CD4-positive, alpha-beta T cell treated with Interleukin-15 for 4 hours (primary cell): Measurements from ENCODE around the gene SLC4A8.

Experiments used
- DNase-seq: peaks from one replicate; pipeline ENCODE4 v3.0.0-alpha.2; 2020; ENCODE audit warnings: low spot score

SLC4A8 gene

GRCh38 chr12:51424662-51425539 lies at the start of gene SLC4A8:
Gene SLC4A8 (plus strand): TSS chr12:51424831. CDS start chr12:51424988, 157 bp downstream.
- DNase-seq: peak; percentile 76

- DNase-seq: no peak
These were observed 49.8 kb upstream of the SLC4A8 start for GRCh38 chr12:51374856-51375255.

- no peak for DNase-seq
These were observed 47.3 kb upstream of the SLC4A8 start for GRCh38 chr12:51377099-51377984.

- no peak for DNase-seq
These were observed 45.9 kb upstream of the SLC4A8 start for GRCh38 chr12:51378749-51379148.

GRCh38 chr12:51379571-51379970 lies 45.1 kb upstream of the SLC4A8 start:
- no peak for DNase-seq

- no peak for DNase-seq
These were observed 43.2 kb upstream of the SLC4A8 start for GRCh38 chr12:51381226-51382079.

- DNase-seq: no peak
These were observed 42.5 kb upstream of the SLC4A8 start for GRCh38 chr12:51382173-51382572.

- DNase-seq: no peak
These were observed 41.2 kb upstream of the SLC4A8 start for GRCh38 chr12:51383269-51383905.

GRCh38 chr12:51386351-51386750 lies 38.3 kb upstream of the SLC4A8 start:
- no peak for DNase-seq

- DNase-seq: no peak
These were observed 36.4 kb upstream of the SLC4A8 start for GRCh38 chr12:51388069-51388799.

- DNase-seq: no peak
These were observed 35.8 kb upstream of the SLC4A8 start for GRCh38 chr12:51388846-51389245.

GRCh38 chr12:51389302-51389999 lies 35.2 kb upstream of the SLC4A8 start:
- peak; percentile 54 for DNase-seq

- DNase-seq: no peak
These were observed 34.2 kb upstream of the SLC4A8 start for GRCh38 chr12:51390457-51390856.

- DNase-seq: no peak
These were observed 33.7 kb upstream of the SLC4A8 start for GRCh38 chr12:51390891-51391282.

- DNase-seq: peak; percentile 66
These were observed 33.1 kb upstream of the SLC4A8 start, which contains the start of gene GALNT6 for GRCh38 chr12:51391283-51392123. Gene GALNT6 (minus strand): TSS chr12:51391406. CDS start chr12:51379781, 11,625 bp downstream.

GRCh38 chr12:51392556-51393237 lies 31.9 kb upstream of the SLC4A8 start:
- DNase-seq: no peak

GRCh38 chr12:51393676-51394545 lies 30.7 kb upstream of the SLC4A8 start:
- peak; percentile 82 for DNase-seq
